ENCODE data around the gene PHF21B. TPM values are rescaled to one million over a fixed set of nuclear protein-coding genes. Genes with fewer than 3 reads are reported as not detected.

The PHF21B gene
- total and polyA plus RNA-seq, 5 donors from 2014 or later = not detected

- H3K9me3 Mint-ChIP-seq = peaks cover 0 to 2% (median 0%) of the 10 kb centered on the region in 7 donors
- H3K36me3 Mint-ChIP-seq = no peaks in the 10 kb centered on the region
- H3K36me3 ChIP-seq (ENCODE audit: control insufficient read depth, insufficient read depth, low read length) = no peaks in the 10 kb centered on the region
- H3K27me3 Mint-ChIP-seq = no peaks in the 10 kb centered on the region
- no peaks in the 10 kb centered on the region for H3K27me3 ChIP-seq (ENCODE audit: control insufficient read depth, insufficient read depth, low read length)
- DNase-seq (no peak), ATAC-seq (ENCODE audit: low read depth in 2 of 2) (no peak)
- H3K4me3 ChIP-seq (ENCODE audit: low read depth, low read length) = no peak overlapping the region
- no peak overlapping the region for H3K4me3 Mint-ChIP-seq
- H3K9me3 ChIP-seq (ENCODE audit: control insufficient read depth in 2 of 2, low read length in 2 of 2) = no peaks in the 10 kb centered on the region
- no peak overlapping the region for H3K27ac Mint-ChIP-seq
- no peak overlapping the region for H3K27ac ChIP-seq (ENCODE audit: insufficient read depth, low read length, poor library complexity, severe bottlenecking)
- H3K4me1 ChIP-seq (ENCODE audit: control insufficient read depth, insufficient read depth, low read length, poor library complexity, severe bottlenecking) = no peaks in the 10 kb centered on the region
- no peaks in the 10 kb centered on the region for H3K4me1 Mint-ChIP-seq
Measured at GRCh38 chr22:44986926-44987325, 22.9 kb downstream of the PHF21B start.

GRCh38 chr22:44985906-44986527 lies 23.8 kb downstream of the PHF21B start:
- ATAC-seq (ENCODE audit: low read depth in 2 of 2) (no peak), DNase-seq (no peak)
- no peak overlapping the region for H3K4me3 ChIP-seq (ENCODE audit: low read depth, low read length)
- H3K4me1 ChIP-seq (ENCODE audit: control insufficient read depth, insufficient read depth, low read length, poor library complexity, severe bottlenecking) = no peaks in the 10 kb centered on the region
- Mint-ChIP-seq H3K4me3 (no peak overlapping the region), H3K9me3 (peaks cover 0 to 2% (median 0%) of the 10 kb centered on the region in 7 donors), H3K36me3 (no peaks in the 10 kb centered on the region), H3K27me3 (no peaks in the 10 kb centered on the region), H3K4me1 (no peaks in the 10 kb centered on the region), H3K27ac (no peak overlapping the region)
- H3K27me3 ChIP-seq (ENCODE audit: control insufficient read depth, insufficient read depth, low read length) = no peaks in the 10 kb centered on the region
- no peak overlapping the region for H3K27ac ChIP-seq (ENCODE audit: insufficient read depth, low read length, poor library complexity, severe bottlenecking)
- H3K36me3 ChIP-seq (ENCODE audit: control insufficient read depth, insufficient read depth, low read length) = no peaks in the 10 kb centered on the region
- no peaks in the 10 kb centered on the region for H3K9me3 ChIP-seq (ENCODE audit: control insufficient read depth in 2 of 2, low read length in 2 of 2)

- no peaks in the 10 kb centered on the region for H3K4me1 ChIP-seq (ENCODE audit: control insufficient read depth, insufficient read depth, low read length, poor library complexity, severe bottlenecking)
- no peak overlapping the region for H3K27ac ChIP-seq (ENCODE audit: insufficient read depth, low read length, poor library complexity, severe bottlenecking)
- H3K36me3 ChIP-seq (ENCODE audit: control insufficient read depth, insufficient read depth, low read length) = no peaks in the 10 kb centered on the region
- no peaks in the 10 kb centered on the region for H3K27me3 ChIP-seq (ENCODE audit: control insufficient read depth, insufficient read depth, low read length)
- Mint-ChIP-seq H3K9me3 (peaks cover 0 to 2% (median 0%) of the 10 kb centered on the region in 7 donors), H3K36me3 (no peaks in the 10 kb centered on the region), H3K27ac (peak overlapping the region in 1 of 3 donors; percentile 81), H3K4me3 (no peak overlapping the region), H3K27me3 (no peaks in the 10 kb centered on the region), H3K4me1 (no peaks in the 10 kb centered on the region)
- H3K9me3 ChIP-seq (ENCODE audit: control insufficient read depth in 2 of 2, low read length in 2 of 2) = no peaks in the 10 kb centered on the region
- no peak overlapping the region for H3K4me3 ChIP-seq (ENCODE audit: low read depth, low read length)
- no peak for ATAC-seq (ENCODE audit: low read depth in 2 of 2)
- DNase-seq = no peak
Measured at GRCh38 chr22:44983878-44984482, 25.8 kb downstream of the PHF21B start.

- no peaks in the 10 kb centered on the region for H3K4me1 ChIP-seq (ENCODE audit: control insufficient read depth, insufficient read depth, low read length, poor library complexity, severe bottlenecking)
- no peak overlapping the region for H3K27ac ChIP-seq (ENCODE audit: insufficient read depth, low read length, poor library complexity, severe bottlenecking)
- no peaks in the 10 kb centered on the region for H3K27me3 Mint-ChIP-seq
- H3K27me3 ChIP-seq (ENCODE audit: control insufficient read depth, insufficient read depth, low read length) = no peaks in the 10 kb centered on the region
- H3K36me3 Mint-ChIP-seq = no peaks in the 10 kb centered on the region
- no peaks in the 10 kb centered on the region for H3K9me3 ChIP-seq (ENCODE audit: control insufficient read depth in 2 of 2, low read length in 2 of 2)
- H3K4me1 Mint-ChIP-seq = no peaks in the 10 kb centered on the region
- DNase-seq = no peak
- H3K4me3 Mint-ChIP-seq = no peak overlapping the region
- H3K27ac Mint-ChIP-seq = no peak overlapping the region
- H3K4me3 ChIP-seq (ENCODE audit: low read depth, low read length) = no peak overlapping the region
- ATAC-seq (ENCODE audit: low read depth in 2 of 2) = no peak
- peaks cover 0 to 2% (median 0%) of the 10 kb centered on the region in 7 donors for H3K9me3 Mint-ChIP-seq
- H3K36me3 ChIP-seq (ENCODE audit: control insufficient read depth, insufficient read depth, low read length) = no peaks in the 10 kb centered on the region
Measured at GRCh38 chr22:44982445-44982844, 27.4 kb downstream of the PHF21B start.

GRCh38 chr22:44981857-44982256 lies 27.9 kb downstream of the PHF21B start:
- Histone ChIP-seq H3K9me3 (ENCODE audit: control insufficient read depth in 2 of 2, low read length in 2 of 2) (no peaks in the 10 kb centered on the region), H3K27ac (ENCODE audit: insufficient read depth, low read length, poor library complexity, severe bottlenecking) (no peak overlapping the region), H3K27me3 (ENCODE audit: control insufficient read depth, insufficient read depth, low read length) (no peaks in the 10 kb centered on the region), H3K36me3 (ENCODE audit: control insufficient read depth, insufficient read depth, low read length) (no peaks in the 10 kb centered on the region), H3K4me3 (ENCODE audit: low read depth, low read length) (no peak overlapping the region), H3K4me1 (ENCODE audit: control insufficient read depth, insufficient read depth, low read length, poor library complexity, severe bottlenecking) (no peaks in the 10 kb centered on the region)
- DNase-seq (no peak), ATAC-seq (ENCODE audit: low read depth in 2 of 2) (no peak)
- H3K4me3 Mint-ChIP-seq = no peak overlapping the region
- no peaks in the 10 kb centered on the region for H3K4me1 Mint-ChIP-seq
- no peaks in the 10 kb centered on the region for H3K27me3 Mint-ChIP-seq
- H3K27ac Mint-ChIP-seq = no peak overlapping the region
- no peaks in the 10 kb centered on the region for H3K36me3 Mint-ChIP-seq
- H3K9me3 Mint-ChIP-seq = peaks cover 0 to 2% (median 0%) of the 10 kb centered on the region in 7 donors

GRCh38 chr22:44979154-44979553 lies 30.7 kb downstream of the PHF21B start:
- Histone ChIP-seq H3K4me1 (ENCODE audit: control insufficient read depth, insufficient read depth, low read length, poor library complexity, severe bottlenecking) (no peaks in the 10 kb centered on the region), H3K4me3 (ENCODE audit: low read depth, low read length) (no peak overlapping the region), H3K36me3 (ENCODE audit: control insufficient read depth, insufficient read depth, low read length) (no peaks in the 10 kb centered on the region), H3K9me3 (ENCODE audit: control insufficient read depth in 2 of 2, low read length in 2 of 2) (no peaks in the 10 kb centered on the region), H3K27me3 (ENCODE audit: control insufficient read depth, insufficient read depth, low read length) (no peaks in the 10 kb centered on the region), H3K27ac (ENCODE audit: insufficient read depth, low read length, poor library complexity, severe bottlenecking) (no peak overlapping the region)
- DNase-seq = no peak
- peaks cover 0 to 2% (median 0%) of the 10 kb centered on the region in 7 donors for H3K9me3 Mint-ChIP-seq
- H3K27ac Mint-ChIP-seq = no peak overlapping the region
- peaks cover 3% of the 10 kb centered on the region for H3K27me3 Mint-ChIP-seq
- no peaks in the 10 kb centered on the region for H3K4me1 Mint-ChIP-seq
- H3K36me3 Mint-ChIP-seq = no peaks in the 10 kb centered on the region
- no peak for ATAC-seq (ENCODE audit: low read depth in 2 of 2)
- H3K4me3 Mint-ChIP-seq = no peak overlapping the region

GRCh38 chr22:44975427-44976262 lies 34.2 kb downstream of the PHF21B start:
- Mint-ChIP-seq H3K27ac (no peak overlapping the region), H3K9me3 (no peaks in the 10 kb centered on the region), H3K36me3 (no peaks in the 10 kb centered on the region), H3K4me1 (no peaks in the 10 kb centered on the region), H3K27me3 (peaks cover 6% of the 10 kb centered on the region), H3K4me3 (no peak overlapping the region)
- no peak overlapping the region for H3K27ac ChIP-seq (ENCODE audit: insufficient read depth, low read length, poor library complexity, severe bottlenecking)
- H3K9me3 ChIP-seq (ENCODE audit: control insufficient read depth in 2 of 2, low read length in 2 of 2) = no peaks in the 10 kb centered on the region
- no peaks in the 10 kb centered on the region for H3K36me3 ChIP-seq (ENCODE audit: control insufficient read depth, insufficient read depth, low read length)
- no peak overlapping the region for H3K4me3 ChIP-seq (ENCODE audit: low read depth, low read length)
- peak in 1 of 2 donors; percentile 40 for ATAC-seq (ENCODE audit: low read depth in 2 of 2)
- H3K27me3 ChIP-seq (ENCODE audit: control insufficient read depth, insufficient read depth, low read length) = no peaks in the 10 kb centered on the region
- DNase-seq = peak; percentile 7 to 70 (median 36)
- no peaks in the 10 kb centered on the region for H3K4me1 ChIP-seq (ENCODE audit: control insufficient read depth, insufficient read depth, low read length, poor library complexity, severe bottlenecking)

All from CD4-positive, CD25-positive, alpha-beta regulatory T cell (primary cell).